ENCODE measurements around the gene HTR3C.

Gene HTR3C

DNA sequence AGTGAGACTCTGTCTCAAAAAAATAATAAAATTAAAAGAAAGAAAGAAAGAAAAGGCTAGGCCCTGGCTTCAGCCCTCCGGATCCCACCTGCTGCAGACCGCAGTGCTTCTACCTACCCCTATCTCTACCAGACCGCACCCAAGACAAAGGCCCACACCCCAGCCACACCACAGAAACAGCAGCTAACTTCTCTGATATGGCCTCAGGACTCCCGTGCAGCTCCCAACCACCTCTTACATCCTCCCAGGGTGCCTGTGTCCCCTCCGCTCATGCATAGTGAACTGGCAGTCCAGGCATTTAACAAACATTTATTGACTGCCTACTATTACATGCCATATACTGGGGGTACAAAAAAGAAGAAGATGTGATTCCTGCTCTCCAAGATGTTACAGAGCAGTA lies 6.9 kb upstream of the HTR3C start:
- H3K4me3 ChIP-seq (ENCODE audit: low read depth, low read length): no peak overlapping the region
- no peaks in the 10 kb centered on the region for H3K36me3 ChIP-seq (ENCODE audit: control insufficient read depth, insufficient read depth, low read length)
- H3K4me1 ChIP-seq: no peaks in the 10 kb centered on the region
- H3K4me2 ChIP-seq (ENCODE audit: low read length): no peak overlapping the region
- no peaks in the 10 kb centered on the region for H3K27me3 ChIP-seq (ENCODE audit: control insufficient read depth, insufficient read depth, low read length)
- H3K9me3 ChIP-seq (ENCODE audit: control insufficient read depth, low read length): no peaks in the 10 kb centered on the region
- TF ChIP-seq, protein P1, sequence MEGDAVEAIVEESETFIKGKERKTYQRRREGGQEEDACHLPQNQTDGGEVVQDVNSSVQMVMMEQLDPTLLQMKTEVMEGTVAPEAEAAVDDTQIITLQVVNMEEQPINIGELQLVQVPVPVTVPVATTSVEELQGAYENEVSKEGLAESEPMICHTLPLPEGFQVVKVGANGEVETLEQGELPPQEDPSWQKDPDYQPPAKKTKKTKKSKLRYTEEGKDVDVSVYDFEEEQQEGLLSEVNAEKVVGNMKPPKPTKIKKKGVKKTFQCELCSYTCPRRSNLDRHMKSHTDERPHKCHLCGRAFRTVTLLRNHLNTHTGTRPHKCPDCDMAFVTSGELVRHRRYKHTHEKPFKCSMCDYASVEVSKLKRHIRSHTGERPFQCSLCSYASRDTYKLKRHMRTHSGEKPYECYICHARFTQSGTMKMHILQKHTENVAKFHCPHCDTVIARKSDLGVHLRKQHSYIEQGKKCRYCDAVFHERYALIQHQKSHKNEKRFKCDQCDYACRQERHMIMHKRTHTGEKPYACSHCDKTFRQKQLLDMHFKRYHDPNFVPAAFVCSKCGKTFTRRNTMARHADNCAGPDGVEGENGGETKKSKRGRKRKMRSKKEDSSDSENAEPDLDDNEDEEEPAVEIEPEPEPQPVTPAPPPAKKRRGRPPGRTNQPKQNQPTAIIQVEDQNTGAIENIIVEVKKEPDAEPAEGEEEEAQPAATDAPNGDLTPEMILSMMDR (IDR thresholded peaks at IDR 0.05): no peak
- H3K9ac ChIP-seq: no peak overlapping the region
- H2AFZ ChIP-seq: no peak overlapping the region
- H3K79me2 ChIP-seq: no peaks in the 10 kb centered on the region
- H3K27ac ChIP-seq: no peak overlapping the region

DNA sequence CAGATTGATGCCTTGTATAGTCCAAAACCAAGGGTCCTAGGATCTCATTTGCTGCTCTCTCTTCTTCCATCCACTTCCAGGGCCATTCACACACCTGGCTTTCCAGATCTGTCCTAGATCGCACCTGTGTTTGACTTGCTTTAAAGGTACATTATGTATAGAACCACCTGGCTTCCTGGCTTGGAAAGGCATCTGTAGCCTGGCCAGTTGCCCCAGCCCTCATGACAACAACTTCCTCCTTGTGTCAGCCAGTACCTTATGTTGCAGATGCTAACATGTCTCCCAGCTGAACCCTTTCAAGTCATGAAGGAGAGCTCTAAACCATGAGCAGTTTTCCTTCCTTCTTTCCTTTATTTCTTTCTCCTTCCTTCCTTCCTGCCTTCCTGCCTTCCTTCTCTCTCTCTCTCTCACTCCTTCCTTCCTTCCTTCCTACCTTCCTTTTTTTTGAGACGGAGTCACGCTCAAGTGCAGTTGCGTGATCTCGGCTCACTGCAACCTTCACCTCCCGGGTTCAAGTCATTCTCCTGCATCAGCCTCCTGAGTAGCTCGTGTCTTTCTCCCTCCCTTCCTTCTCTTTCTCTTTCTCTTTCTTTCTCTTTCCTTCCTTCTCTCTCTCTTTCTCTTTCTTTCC lies 2.5 kb upstream of the HTR3C start:
- no peak overlapping the region for H3K4me3 ChIP-seq (ENCODE audit: low read depth, low read length)
- H3K27ac ChIP-seq: no peak overlapping the region
- H2AFZ ChIP-seq: no peak overlapping the region
- H3K79me2 ChIP-seq: no peaks in the 10 kb centered on the region
- H3K9ac ChIP-seq: no peak overlapping the region
- H3K4me1 ChIP-seq: no peaks in the 10 kb centered on the region
- no peaks in the 10 kb centered on the region for H3K9me3 ChIP-seq (ENCODE audit: control insufficient read depth, low read length)
- no peaks in the 10 kb centered on the region for H3K36me3 ChIP-seq (ENCODE audit: control insufficient read depth, insufficient read depth, low read length)
- TF ChIP-seq, protein P1 (IDR thresholded peaks at IDR 0.05): no peak
- H3K4me2 ChIP-seq (ENCODE audit: low read length): no peak overlapping the region
- no peaks in the 10 kb centered on the region for H3K27me3 ChIP-seq (ENCODE audit: control insufficient read depth, insufficient read depth, low read length)

DNA sequence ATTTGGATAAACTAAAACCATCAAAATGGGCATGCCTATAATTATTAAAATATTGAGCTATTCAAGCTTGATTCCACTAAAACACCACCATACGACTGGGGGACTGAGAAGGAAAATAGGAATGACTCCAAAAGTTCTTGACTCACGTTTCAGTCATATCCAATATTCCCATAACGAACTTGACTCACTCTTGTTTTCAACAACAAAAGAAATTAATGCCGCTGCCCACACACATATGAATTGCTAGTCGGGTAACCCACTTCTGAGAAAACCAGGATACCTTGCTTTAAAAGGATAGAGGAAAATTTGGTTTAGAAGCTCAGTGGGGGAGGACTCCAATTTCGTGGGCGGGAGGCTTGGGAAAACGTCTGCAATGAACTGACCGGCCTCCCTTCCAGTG lies 5.2 kb downstream of the HTR3C start:
- H3K4me1 ChIP-seq: no peaks in the 10 kb centered on the region
- H3K36me3 ChIP-seq (ENCODE audit: control insufficient read depth, insufficient read depth, low read length): no peaks in the 10 kb centered on the region
- no peaks in the 10 kb centered on the region for H3K9me3 ChIP-seq (ENCODE audit: control insufficient read depth, low read length)
- no peak overlapping the region for H3K27ac ChIP-seq
- no peaks in the 10 kb centered on the region for H3K27me3 ChIP-seq (ENCODE audit: control insufficient read depth, insufficient read depth, low read length)
- no peak overlapping the region for H3K4me3 ChIP-seq (ENCODE audit: low read depth, low read length)
- H3K4me2 ChIP-seq (ENCODE audit: low read length): no peak overlapping the region
- TF ChIP-seq, protein P1 (IDR thresholded peaks at IDR 0.05): no peak
- H3K9ac ChIP-seq: no peak overlapping the region
- no peak overlapping the region for H2AFZ ChIP-seq
- no peaks in the 10 kb centered on the region for H3K79me2 ChIP-seq

DNA sequence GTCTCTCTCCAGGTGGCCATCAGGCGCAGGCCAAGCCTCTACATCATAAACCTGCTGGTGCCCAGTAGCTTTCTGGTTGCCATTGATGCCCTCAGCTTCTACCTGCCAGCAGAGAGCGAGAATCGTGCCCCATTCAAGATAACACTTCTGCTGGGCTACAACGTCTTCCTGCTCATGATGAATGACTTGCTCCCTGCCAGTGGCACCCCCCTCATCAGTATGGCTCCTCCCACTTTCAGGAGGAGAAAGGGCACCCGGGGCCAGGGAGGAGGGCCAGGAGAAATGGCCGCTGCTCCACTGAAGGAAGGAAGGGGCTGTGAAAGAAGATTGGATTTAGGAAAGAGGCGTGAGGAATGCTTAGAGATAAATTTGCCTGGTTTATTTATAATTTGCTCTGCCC lies 6.6 kb downstream of the HTR3C start:
- Histone ChIP-seq H3K9ac (no peak overlapping the region), H3K4me2 (ENCODE audit: low read length) (no peak overlapping the region), H3K27me3 (ENCODE audit: control insufficient read depth, insufficient read depth, low read length) (no peaks in the 10 kb centered on the region), H3K36me3 (ENCODE audit: control insufficient read depth, insufficient read depth, low read length) (no peaks in the 10 kb centered on the region), H3K27ac (no peak overlapping the region), H3K4me3 (ENCODE audit: low read depth, low read length) (no peak overlapping the region), H3K4me1 (no peaks in the 10 kb centered on the region), H3K79me2 (no peaks in the 10 kb centered on the region), H2AFZ (no peak overlapping the region), H3K9me3 (ENCODE audit: control insufficient read depth, low read length) (no peaks in the 10 kb centered on the region)
- TF ChIP-seq, protein P1 (IDR thresholded peaks at IDR 0.05): no peak

DNA sequence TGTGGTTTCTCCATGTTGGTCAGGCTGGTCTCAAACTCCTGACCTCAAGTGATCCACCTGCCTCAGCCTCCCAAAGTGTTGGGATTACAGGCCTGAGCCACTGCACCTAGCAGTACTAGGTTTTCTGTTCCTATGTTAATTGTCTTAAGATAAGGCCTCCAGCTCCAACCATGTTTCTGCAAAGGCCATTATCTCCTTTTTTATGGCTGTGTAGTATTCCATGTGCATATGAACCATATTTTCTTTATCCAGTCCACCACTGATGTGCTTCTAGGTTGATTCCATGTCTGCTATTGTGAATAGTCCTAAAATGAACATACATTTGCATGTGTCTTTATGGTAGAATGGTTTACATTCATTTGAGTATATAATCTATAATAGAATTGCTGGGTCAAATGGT lies 9.8 kb downstream of the HTR3C start:
- Histone ChIP-seq H3K9ac (no peak overlapping the region), H3K4me3 (ENCODE audit: low read depth, low read length) (no peak overlapping the region), H3K27me3 (ENCODE audit: control insufficient read depth, insufficient read depth, low read length) (no peaks in the 10 kb centered on the region), H2AFZ (no peak overlapping the region), H3K9me3 (ENCODE audit: control insufficient read depth, low read length) (no peaks in the 10 kb centered on the region), H3K4me2 (ENCODE audit: low read length) (no peak overlapping the region), H3K36me3 (ENCODE audit: control insufficient read depth, insufficient read depth, low read length) (no peaks in the 10 kb centered on the region), H3K79me2 (no peaks in the 10 kb centered on the region), H3K4me1 (no peaks in the 10 kb centered on the region), H3K27ac (no peak overlapping the region)
- TF ChIP-seq, protein P1 (IDR thresholded peaks at IDR 0.05): no peak

All from parathyroid adenoma (tissue), 2 donors.